Omental fat pad (tissue), 4 donors: ENCODE results near the gene SYNPO2. TPM values are rescaled to one million over a fixed set of nuclear protein-coding genes. Genes with fewer than 3 reads are reported as not detected.
"Not testable (repeated sequence)": the region's sequence is repeated elsewhere in the genome, so short reads cannot be mapped to it uniquely, and the experiment has no call there.

Experiments
- ATAC-seq: fragments of 150-250 bp; one replicate; pipeline ENCODE4 v1.9.1; 2016; ENCODE audit warnings: mild to moderate bottlenecking, moderate library complexity; ENCODE audit not compliant: low FRiP score
- DNase-seq: peaks from one replicate; pipeline ENCODE4 v3.0.0-alpha.2; 2019; ENCODE audit warnings: low spot score
- CTCF ChIP-seq, 3 donors: fragments of 450-650 bp; IDR thresholded peaks; one replicate each; pipeline ENCODE4 v1.5.1; 2016 to 2017; ENCODE audit warnings: antibody characterized with exemption in 3 of 3, mild to moderate bottlenecking in 3 of 3, moderate library complexity in 2 of 3
- total RNA-seq, 4 donors: library from RNA; depleted of rRNA; stranded (reverse); fragments of >200 nt; gene quantifications; one replicate each; pipeline ENCODE4 v1.1.0, GENCODE V29; 2016

SYNPO2 gene
- total RNA-seq, 4 donors from 2014 or later, result 23.3 to 72.0 (median 41.3) TPM

- no peak for ATAC-seq
- DNase-seq, result no peak
- TF ChIP-seq CTCF (IDR thresholded peaks at IDR 0.05), result no peak
Measured at GRCh38 chr4:118975449-118976192, 87.0 kb downstream of the SYNPO2 start.

- DNase-seq, ATAC-seq: not testable (repeated sequence)
Measured at GRCh38 chr4:118976193-118976560, 87.5 kb downstream of the SYNPO2 start.

- ATAC-seq, DNase-seq: not testable (repeated sequence)
Measured at GRCh38 chr4:118977100-118977499, 88.4 kb downstream of the SYNPO2 start.

GRCh38 chr4:118979712-118980111 lies 91.1 kb downstream of the SYNPO2 start:
- DNase-seq (no peak), ATAC-seq (no peak)
- no peak for TF ChIP-seq CTCF (IDR thresholded peaks at IDR 0.05)

GRCh38 chr4:118981171-118981838 lies 92.7 kb downstream of the SYNPO2 start:
- ATAC-seq (peak; percentile 10), DNase-seq (no peak)
- no peak for TF ChIP-seq CTCF (IDR thresholded peaks at IDR 0.05)

- ATAC-seq, result peak; percentile 89
Measured at GRCh38 chr4:118981839-118982381, 93.3 kb downstream of the SYNPO2 start.

GRCh38 chr4:118983293-118983692 lies 94.6 kb downstream of the SYNPO2 start:
- DNase-seq (no peak), ATAC-seq (no peak)
- TF ChIP-seq CTCF (IDR thresholded peaks at IDR 0.05), result no peak

More at GRCh38 chr4:118981839-118982381, 93.3 kb downstream of the SYNPO2 start:
- peak in 1 of 3 donors; percentile 42 for TF ChIP-seq CTCF (IDR thresholded peaks at IDR 0.05)
- DNase-seq, result peak; percentile 42

- no peak for DNase-seq
- TF ChIP-seq CTCF (IDR thresholded peaks at IDR 0.05), result no peak
- no peak for ATAC-seq
Measured at GRCh38 chr4:118983831-118984230, 95.2 kb downstream of the SYNPO2 start.
